ENCODE results near the gene LRRFIP2.

- TF ChIP-seq EZH2 (IDR thresholded peaks at IDR 0.05; ENCODE audit: insufficient read depth, poor library complexity, severe bottlenecking): no peak
- TF ChIP-seq EZH2phosphoT487 (IDR thresholded peaks at IDR 0.05; ENCODE audit: insufficient read depth, low read depth): no peak
These were observed 35.6 kb downstream of the LRRFIP2 start for GRCh38 chr3:37138816-37139215.

Data from GM23248 (cell line).